Cardiac fibroblast (primary cell): ENCODE measurements around the gene ARMS2.

Experiments used
- DNase-seq, 2 donors: peaks; one replicate each; pipeline versions ENCODE4 v3.0.0 to v3.0.0-alpha.2; 2010; ENCODE audit warnings: low read depth in 2 of 2
- H3K4me3 ChIP-seq, 2 donors: replicated peaks in 1 of 2; 1 replicate in 1 of 2; 2 replicates in 1 of 2; pipeline ENCODE4 v1.5.1; 2011; ENCODE audit warnings: low read depth in 2 of 2, low read length in 2 of 2, mild to moderate bottlenecking in 2 of 2, moderate library complexity in 1 of 2
- CTCF ChIP-seq: IDR thresholded peaks from one replicate; pipeline ENCODE4 v1.5.1; 2011; ENCODE audit warnings: low read depth, mild to moderate bottlenecking, low read length, inconsistent platforms

ARMS2 gene

GRCh38 chr10:122427280-122427679, 27.2 kb upstream of the ARMS2 start:
- DNase-seq, result no peak
- no peak for TF ChIP-seq CTCF
- no peak overlapping the region for H3K4me3 ChIP-seq

- no peak overlapping the region for H3K4me3 ChIP-seq
- TF ChIP-seq CTCF, result peak; percentile 37
- DNase-seq, result peak; percentile 60 to 70
These were observed 19.1 kb upstream of the ARMS2 start for GRCh38 chr10:122435212-122435827.

GRCh38 chr10:122441961-122442360, 12.5 kb upstream of the ARMS2 start:
- H3K4me3 ChIP-seq, result no peak overlapping the region
- DNase-seq, result peak; percentile 44 to 81
- TF ChIP-seq CTCF, result no peak

- TF ChIP-seq CTCF, result no peak
- DNase-seq, result peak in 1 of 2 donors; percentile 19
- no peak overlapping the region for H3K4me3 ChIP-seq
These were observed 9.0 kb upstream of the ARMS2 start for GRCh38 chr10:122445469-122445868.

- H3K4me3 ChIP-seq, result no peak overlapping the region
- no peak for TF ChIP-seq CTCF
- DNase-seq, result no peak
These were observed 8.5 kb upstream of the ARMS2 start for GRCh38 chr10:122445904-122446303.

GRCh38 chr10:122446668-122447423, 7.6 kb upstream of the ARMS2 start:
- no peak for TF ChIP-seq CTCF
- H3K4me3 ChIP-seq, result no peak overlapping the region
- peak in 1 of 2 donors; percentile 55 for DNase-seq
